Activated naive CD4-positive, alpha-beta T cell treated with anti-CD3 and anti-CD28 coated beads, Interleukin-2, amount 50 U/mL, for 72 hours (primary cell): ENCODE data around the gene ANKRD6. TPM values are rescaled to one million over a fixed set of nuclear protein-coding genes. Genes with fewer than 3 reads are reported as not detected.
A peak's percentile ranks its signal among the peaks of the same experiment; 100 is the strongest.

Experiments used
- ATAC-seq, 2 donors: fragments of 150-1000 bp; cut with Tn5 transposase; 2 replicates each; pipeline ENCODE4 v1.10.0; 2021; ENCODE audit warnings: mild to moderate bottlenecking in 2 of 2, moderate library complexity in 2 of 2
- DNase-seq, 2 donors: peaks; one replicate each; pipeline ENCODE4 v3.0.0; 2021 to 2022; ENCODE audit warnings: low spot score in 2 of 2
- H3K27ac Mint-ChIP-seq, 2 donors: one replicate each; pipeline ENCODE4 v1.8.0; 2022; ENCODE audit warnings: mild to moderate bottlenecking in 2 of 2, mixed read lengths in 2 of 2
- H3K36me3 Mint-ChIP-seq, 2 donors: one replicate each; pipeline ENCODE4 v1.8.0; 2022; ENCODE audit warnings: mixed read lengths in 2 of 2
- H3K9me3 Mint-ChIP-seq, 2 donors: one replicate each; pipeline ENCODE4 v1.8.0; 2022; ENCODE audit warnings: mixed read lengths in 2 of 2
- total RNA-seq, 2 donors: library from RNA; stranded (reverse); gene quantifications; one replicate each; pipeline ENCODE4 v1.2.3, GENCODE V29; 2022

Gene ANKRD6
- total RNA-seq, 2 donors from 2014 or later: 2.6 to 5.8 TPM

GRCh38 chr6:89589297-89590025 is 156.5 kb downstream of the ANKRD6 start:
- Mint-ChIP-seq H3K27ac (peak overlapping the region in 1 of 2 donors; percentile 65), H3K36me3 (no peaks in the 10 kb centered on the region), H3K9me3 (no peaks in the 10 kb centered on the region)
- ATAC-seq (no peak), DNase-seq (no peak)

- DNase-seq (no peak), ATAC-seq (no peak)
- H3K9me3 Mint-ChIP-seq: no peaks in the 10 kb centered on the region
- peak overlapping the region in 1 of 2 donors; percentile 65 for H3K27ac Mint-ChIP-seq
- H3K36me3 Mint-ChIP-seq: peaks cover 0 to under 1% of the 10 kb centered on the region in 2 donors
Observed at GRCh38 chr6:89590133-89590532, 157.2 kb downstream of the ANKRD6 start.

GRCh38 chr6:89591745-89592144 is 158.8 kb downstream of the ANKRD6 start:
- Mint-ChIP-seq H3K9me3 (peaks cover 7 to 13% of the 10 kb centered on the region in 2 donors), H3K27ac (no peak overlapping the region), H3K36me3 (peaks cover 8 to 15% of the 10 kb centered on the region in 2 donors)
- ATAC-seq (no peak), DNase-seq (no peak)

GRCh38 chr6:89596056-89596455 is 163.1 kb downstream of the ANKRD6 start:
- peaks cover 11 to 18% of the 10 kb centered on the region in 2 donors for H3K9me3 Mint-ChIP-seq

GRCh38 chr6:89596484-89596883 is 163.5 kb downstream of the ANKRD6 start:
- DNase-seq: no peak
- Mint-ChIP-seq H3K9me3 (peaks cover 11 to 18% of the 10 kb centered on the region in 2 donors), H3K36me3 (peaks cover 13 to 27% of the 10 kb centered on the region in 2 donors), H3K27ac (peak overlapping the region in 1 of 2 donors; percentile 77)
- ATAC-seq: no peak

More at GRCh38 chr6:89596056-89596455, 163.1 kb downstream of the ANKRD6 start:
- DNase-seq: no peak
- peaks cover 13 to 27% of the 10 kb centered on the region in 2 donors for H3K36me3 Mint-ChIP-seq
- H3K27ac Mint-ChIP-seq: peak overlapping the region; percentile 77 to 87
- ATAC-seq: peak; percentile 40 to 44

GRCh38 chr6:89597372-89597771 is 164.4 kb downstream of the ANKRD6 start:
- no peak overlapping the region for H3K27ac Mint-ChIP-seq
- H3K9me3 Mint-ChIP-seq: peaks cover 11 to 18% of the 10 kb centered on the region in 2 donors
- DNase-seq (no peak), ATAC-seq (no peak)
- peaks cover 13 to 27% of the 10 kb centered on the region in 2 donors for H3K36me3 Mint-ChIP-seq

GRCh38 chr6:89597988-89598387 is 165.0 kb downstream of the ANKRD6 start:
- Mint-ChIP-seq H3K9me3 (peaks cover 11 to 18% of the 10 kb centered on the region in 2 donors), H3K36me3 (peaks cover 13 to 27% of the 10 kb centered on the region in 2 donors), H3K27ac (no peak overlapping the region)
- ATAC-seq (no peak), DNase-seq (no peak)

GRCh38 chr6:89599727-89600126 is 166.8 kb downstream of the ANKRD6 start:
- H3K36me3 Mint-ChIP-seq: peaks cover 13 to 27% of the 10 kb centered on the region in 2 donors
- H3K9me3 Mint-ChIP-seq: peaks cover 11 to 18% of the 10 kb centered on the region in 2 donors
- H3K27ac Mint-ChIP-seq: no peak overlapping the region
- DNase-seq (no peak), ATAC-seq (no peak)

GRCh38 chr6:89602166-89602565 is 169.2 kb downstream of the ANKRD6 start:
- H3K27ac Mint-ChIP-seq: no peak overlapping the region
- ATAC-seq: no peak
- no peak for DNase-seq
- H3K36me3 Mint-ChIP-seq: peaks cover 5 to 13% of the 10 kb centered on the region in 2 donors
- H3K9me3 Mint-ChIP-seq: peaks cover 4 to 5% of the 10 kb centered on the region in 2 donors

- ATAC-seq: no peak
- Mint-ChIP-seq H3K27ac (no peak overlapping the region), H3K9me3 (no peaks in the 10 kb centered on the region), H3K36me3 (no peaks in the 10 kb centered on the region)
- DNase-seq: no peak
Observed at GRCh38 chr6:89604653-89605052, 171.7 kb downstream of the ANKRD6 start.

GRCh38 chr6:89605861-89606260 is 172.9 kb downstream of the ANKRD6 start:
- no peak for DNase-seq
- Mint-ChIP-seq H3K36me3 (no peaks in the 10 kb centered on the region), H3K9me3 (no peaks in the 10 kb centered on the region), H3K27ac (no peak overlapping the region)
- no peak for ATAC-seq

- H3K36me3 Mint-ChIP-seq: no peaks in the 10 kb centered on the region
- DNase-seq (peak; percentile 62 to 82), ATAC-seq (peak; percentile 80 to 87)
- H3K9me3 Mint-ChIP-seq: no peaks in the 10 kb centered on the region
- no peak overlapping the region for H3K27ac Mint-ChIP-seq
Observed at GRCh38 chr6:89610149-89610642, 177.2 kb downstream of the ANKRD6 start.

- H3K9me3 Mint-ChIP-seq: no peaks in the 10 kb centered on the region
- no peak overlapping the region for H3K27ac Mint-ChIP-seq
- no peak for ATAC-seq
- no peak for DNase-seq
- H3K36me3 Mint-ChIP-seq: no peaks in the 10 kb centered on the region
Observed at GRCh38 chr6:89611666-89612065, 178.7 kb downstream of the ANKRD6 start.

- H3K36me3 Mint-ChIP-seq: no peaks in the 10 kb centered on the region
- no peaks in the 10 kb centered on the region for H3K9me3 Mint-ChIP-seq
- DNase-seq (no peak), ATAC-seq (no peak)
- H3K27ac Mint-ChIP-seq: no peak overlapping the region
Observed at GRCh38 chr6:89612121-89612520, 179.2 kb downstream of the ANKRD6 start.

GRCh38 chr6:89613790-89614189 is 180.8 kb downstream of the ANKRD6 start:
- no peaks in the 10 kb centered on the region for H3K36me3 Mint-ChIP-seq
- ATAC-seq: no peak
- H3K9me3 Mint-ChIP-seq: no peaks in the 10 kb centered on the region
- no peak for DNase-seq
- peak overlapping the region in 1 of 2 donors; percentile 41 for H3K27ac Mint-ChIP-seq

- Mint-ChIP-seq H3K36me3 (no peaks in the 10 kb centered on the region), H3K27ac (no peak overlapping the region), H3K9me3 (no peaks in the 10 kb centered on the region)
- DNase-seq (no peak), ATAC-seq (no peak)
Observed at GRCh38 chr6:89615882-89616281, 182.9 kb downstream of the ANKRD6 start.

GRCh38 chr6:89616531-89616930 is 183.6 kb downstream of the ANKRD6 start:
- no peak overlapping the region for H3K27ac Mint-ChIP-seq
- no peak for ATAC-seq
- no peaks in the 10 kb centered on the region for H3K36me3 Mint-ChIP-seq
- H3K9me3 Mint-ChIP-seq: no peaks in the 10 kb centered on the region
- DNase-seq: no peak

- DNase-seq: no peak
- Mint-ChIP-seq H3K9me3 (no peaks in the 10 kb centered on the region), H3K36me3 (no peaks in the 10 kb centered on the region), H3K27ac (peak overlapping the region in 1 of 2 donors; percentile 59)
- no peak for ATAC-seq
Observed at GRCh38 chr6:89618026-89618425, 185.1 kb downstream of the ANKRD6 start.
